Measurements from ENCODE around the gene SMC3.
"Not testable (repeated sequence)": the region's sequence is repeated elsewhere in the genome, so short reads cannot be mapped to it uniquely, and the experiment has no call there.

SMC3 gene

DNA sequence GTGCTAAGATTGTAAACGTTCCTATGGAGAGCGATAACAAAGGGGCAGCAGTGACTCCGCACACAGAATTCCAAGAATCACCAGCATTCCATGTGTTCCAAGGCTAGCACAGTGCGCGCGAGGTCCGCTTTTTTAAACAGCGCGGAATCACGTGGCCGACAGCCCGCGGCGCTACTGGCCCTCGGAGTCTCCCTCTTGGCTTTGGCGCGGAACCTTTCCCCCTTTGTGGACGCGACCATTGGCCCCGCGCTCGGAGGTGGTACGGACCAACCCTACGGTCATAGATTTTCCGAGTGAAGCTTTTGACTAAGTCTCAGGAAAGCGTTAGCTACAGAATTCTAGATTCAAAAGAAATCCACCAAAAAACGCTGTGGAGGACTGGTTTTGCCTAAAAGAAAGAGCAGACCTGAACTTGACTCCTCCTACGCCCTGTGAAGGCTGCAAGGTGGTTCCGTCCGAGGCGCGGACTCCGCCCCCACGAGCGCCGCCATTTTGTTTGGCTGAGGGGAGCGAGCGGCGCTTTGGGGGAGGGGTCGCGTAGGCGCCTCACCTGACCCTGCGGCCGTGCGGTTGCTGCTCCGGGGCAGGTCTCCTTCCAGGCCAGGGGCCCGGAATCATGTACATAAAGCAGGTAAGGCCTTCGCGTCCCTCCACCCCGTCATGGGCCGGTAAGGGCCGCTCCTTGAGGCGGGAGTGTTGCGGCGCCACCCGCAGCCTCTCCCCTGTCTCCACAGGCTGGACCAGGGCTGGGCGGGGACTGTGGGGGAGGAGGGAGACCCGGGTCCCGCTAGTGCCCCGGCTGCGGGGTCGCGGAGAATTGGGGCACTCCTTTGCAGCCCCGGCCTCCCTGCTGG lies at the start of gene SMC3:
SMC3 (plus strand) TSS at position 495 of the 854 bp plus-strand sequence; CDS start at position 617, 122 bp downstream.
- DNase-seq, result peak; percentile 88 to 97 (median 94)
- intact Hi-C loops (cut with DNase I), result loop anchor here (10.0 kb wide), 1 partner anchor 683 kb away; no protein-coding TSS in a partner anchor

DNA sequence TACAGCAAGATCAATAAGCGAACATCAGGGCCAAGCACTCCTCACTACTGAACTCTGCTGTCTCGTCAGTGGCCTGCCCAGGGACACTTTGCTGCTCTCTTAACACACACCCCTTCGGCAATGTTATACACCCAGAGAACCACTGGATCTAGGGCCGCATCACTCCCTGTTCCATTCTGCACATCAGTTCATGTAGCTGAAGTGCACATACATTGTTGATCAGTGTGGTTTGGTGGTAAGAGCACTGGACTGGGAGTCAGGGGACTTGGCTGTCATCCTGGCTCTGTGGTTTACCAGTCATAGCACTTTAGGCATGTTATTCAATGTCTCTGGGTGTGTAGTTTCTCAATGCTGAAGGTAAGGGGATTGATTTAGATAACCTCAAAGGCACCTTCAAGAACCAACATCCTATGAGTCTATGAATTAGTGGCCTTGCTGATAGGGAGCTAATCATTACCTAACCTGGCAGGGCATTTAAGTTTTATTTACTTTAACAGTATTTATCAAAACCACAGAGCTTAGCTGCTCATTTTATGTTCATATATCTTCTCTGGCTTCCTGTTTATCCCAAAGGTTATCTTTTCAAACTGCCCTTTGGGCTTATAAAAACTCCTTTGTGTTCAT lies 45.0 kb upstream of the SMC3 start:
- intact Hi-C loops (cut with DNase I), result no loop called here
- DNase-seq, result no peak

DNA sequence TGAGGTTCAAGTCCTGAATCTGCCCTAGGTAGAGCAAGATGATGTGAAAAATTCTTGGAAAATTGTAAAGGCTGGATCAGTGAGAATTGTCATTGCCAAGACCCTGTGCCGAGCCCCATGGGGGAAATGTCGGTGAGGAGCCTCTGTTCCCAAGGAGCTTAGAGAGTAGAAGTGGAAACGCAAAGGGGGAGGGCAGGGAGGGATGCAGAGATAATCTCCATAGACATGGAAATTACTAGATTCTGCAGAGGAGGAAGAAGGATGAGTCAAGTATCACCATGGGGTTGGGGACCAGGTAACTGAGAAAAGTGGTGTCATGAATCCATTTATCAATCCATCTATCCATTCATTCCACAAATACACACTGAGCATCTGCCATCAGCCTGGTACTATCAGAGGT lies 43.8 kb upstream of the SMC3 start:
- intact Hi-C loops (cut with DNase I), result no loop called here
- DNase-seq, result no peak

DNA sequence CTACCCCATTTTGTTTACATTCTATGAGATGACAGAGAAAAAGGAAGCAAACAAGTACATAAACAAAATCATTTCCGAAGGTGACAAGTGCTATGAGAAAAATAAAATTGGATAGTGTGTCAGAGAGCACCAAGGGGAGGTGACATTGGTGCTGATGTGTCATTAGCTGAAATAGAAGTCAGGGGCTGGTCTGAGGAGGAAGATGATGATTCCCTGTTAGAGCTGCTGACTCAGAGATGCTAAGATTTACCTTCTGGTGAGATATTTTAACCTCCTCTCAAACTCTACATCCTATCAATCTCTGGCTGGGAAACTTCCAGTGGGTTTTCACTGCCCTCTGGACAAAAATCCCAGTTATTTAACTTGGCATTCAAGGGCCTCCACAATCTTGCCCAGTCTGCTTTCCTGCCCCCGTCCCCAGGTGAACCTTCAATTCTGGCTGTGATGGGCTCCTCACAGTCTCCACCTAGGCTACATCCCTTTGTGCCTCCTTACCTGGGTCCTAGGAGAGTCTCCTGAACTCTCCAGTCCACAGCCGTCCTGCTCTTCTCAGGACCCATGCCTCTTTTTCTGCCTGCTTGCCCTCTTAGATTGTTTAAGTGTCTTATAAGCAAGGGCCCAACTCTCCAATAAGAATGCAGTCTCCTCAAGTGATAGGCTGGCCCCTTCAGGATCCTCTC lies 43.2 kb upstream of the SMC3 start:
- no peak for DNase-seq
- intact Hi-C loops (cut with DNase I), result no loop called here

DNA sequence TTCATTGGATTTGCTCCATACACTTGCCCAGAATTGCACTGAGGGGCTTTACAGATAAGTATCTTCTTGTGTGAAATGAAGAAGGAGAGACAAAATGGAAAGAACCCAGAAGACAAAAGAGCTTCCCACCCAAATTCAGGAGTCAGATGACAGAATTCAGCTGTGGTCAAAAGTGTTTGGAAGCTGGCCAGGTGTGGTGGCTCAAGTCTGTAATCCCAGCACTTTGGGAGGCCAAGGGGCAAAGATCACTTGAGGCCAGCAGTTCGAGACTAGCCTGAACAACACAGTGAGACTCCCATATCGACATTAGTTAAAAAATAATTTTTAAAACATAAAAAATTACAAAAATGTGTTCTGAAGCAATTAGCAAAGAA lies 42.6 kb upstream of the SMC3 start:
- intact Hi-C loops (cut with DNase I), result no loop called here

DNA sequence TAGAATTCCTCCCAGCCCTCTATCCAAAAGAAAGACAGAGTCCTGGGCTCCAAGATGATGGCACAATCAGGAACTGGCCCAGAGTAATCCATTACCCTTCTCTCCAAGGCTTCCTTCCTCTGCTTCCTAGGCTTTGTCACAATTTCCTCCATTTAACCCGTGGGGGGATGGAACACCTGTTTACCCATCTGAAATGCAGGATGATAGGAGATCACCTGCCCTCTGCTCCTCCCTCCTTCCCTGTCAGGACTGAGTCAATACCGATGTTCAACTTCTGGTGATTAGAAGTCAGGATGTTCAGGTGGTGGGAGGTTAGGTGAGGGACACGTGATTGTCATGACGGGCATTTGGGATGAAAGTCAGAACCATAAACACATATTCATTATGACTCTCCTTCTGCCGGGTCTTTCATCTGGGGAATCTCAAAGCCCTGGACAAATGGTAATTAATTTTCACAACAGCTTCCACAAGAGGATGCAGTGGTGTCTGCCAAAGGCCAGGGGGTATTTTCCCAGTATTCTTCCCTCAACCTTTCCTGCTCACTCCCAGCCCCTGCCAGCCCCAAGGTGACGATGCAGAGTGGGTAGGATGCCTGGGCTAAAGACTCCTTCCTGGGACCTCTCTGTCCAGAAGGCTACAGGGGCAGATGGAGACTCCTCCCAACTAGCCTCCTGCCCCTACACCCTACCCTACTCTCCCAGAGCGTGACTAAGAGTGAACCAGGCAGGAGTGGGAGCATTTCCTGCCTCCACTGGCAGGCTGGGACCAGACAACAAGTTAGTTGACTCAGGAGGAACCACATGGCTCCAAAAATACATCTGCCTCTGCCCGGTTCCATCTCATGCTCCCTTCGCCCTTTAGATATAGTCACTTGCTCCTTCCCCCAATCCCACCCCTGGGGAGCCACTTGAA lies 41.9 kb upstream of the SMC3 start:
- peak in 1 of 42 donors; percentile 22 for DNase-seq
- intact Hi-C loops (cut with DNase I), result no loop called here

More for the DNA sequence above, 42.6 kb upstream of the SMC3 start:
- DNase-seq, result no peak

GRCh38 chr10:110527731-110528171 lies 39.7 kb upstream of the SMC3 start:
- DNase-seq, result no peak
- intact Hi-C loops (cut with DNase I), result no loop called here

DNA sequence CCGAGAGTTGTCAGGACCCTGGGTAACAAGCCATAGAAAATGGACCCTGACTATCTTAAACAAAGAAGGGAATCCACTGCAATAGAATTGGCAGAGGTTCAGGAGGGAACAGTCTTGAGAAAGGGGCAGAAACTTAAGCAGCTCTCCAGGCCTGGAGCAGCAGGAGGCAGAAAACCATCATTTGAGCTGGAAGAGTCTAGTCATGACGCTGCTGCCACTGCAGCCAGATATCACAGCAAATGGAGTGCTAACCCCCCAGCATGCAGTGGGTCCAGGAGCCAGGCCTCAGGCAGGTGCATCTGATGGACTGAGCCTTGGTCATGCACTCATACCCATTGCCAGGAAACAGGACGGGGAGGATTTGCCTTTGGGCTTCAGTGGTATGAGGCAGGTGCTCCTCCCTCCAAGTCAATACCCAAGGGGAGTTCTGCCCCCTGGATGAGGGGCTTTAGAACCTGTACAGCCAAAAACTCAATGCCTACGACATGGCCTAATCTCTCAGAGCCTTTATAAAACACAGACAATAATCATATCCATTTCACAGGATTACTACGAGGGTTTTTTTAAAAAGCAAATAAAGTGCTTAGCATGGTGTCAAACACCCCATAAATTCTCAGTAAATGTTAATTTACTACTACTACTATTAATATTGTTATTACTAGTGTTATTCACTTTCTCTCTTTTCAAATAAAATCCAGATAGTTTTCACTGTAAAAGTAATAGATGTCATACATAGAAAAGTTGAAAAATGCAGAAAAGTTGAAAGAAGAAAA lies 39.1 kb upstream of the SMC3 start:
- intact Hi-C loops (cut with DNase I), result no loop called here
- DNase-seq, result no peak

- DNase-seq; intact Hi-C loops (cut with DNase I): not testable (repeated sequence)
These were observed 38.4 kb upstream of the SMC3 start for GRCh38 chr10:110528997-110529524.

DNA sequence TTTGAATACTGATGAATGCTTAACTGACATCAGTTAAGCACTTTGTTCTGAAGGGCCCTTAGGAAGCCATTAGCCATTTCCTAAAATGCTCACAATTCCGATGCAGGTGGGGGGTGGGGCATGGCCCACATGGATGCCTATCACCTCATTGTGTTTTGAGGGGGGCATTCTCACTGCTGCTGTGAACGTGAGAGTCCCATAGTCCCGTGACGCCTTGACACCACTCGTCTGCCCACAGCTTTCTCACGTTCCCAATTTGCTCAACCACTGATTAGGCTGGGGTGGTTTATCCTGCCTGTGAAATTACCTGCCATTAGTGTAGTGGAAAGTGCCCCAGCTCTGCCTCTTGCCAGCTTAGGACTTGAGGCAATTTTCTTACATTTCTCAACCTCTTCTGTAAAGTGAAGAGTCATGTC lies 37.9 kb upstream of the SMC3 start:
- intact Hi-C loops (cut with DNase I), result no loop called here
- no peak for DNase-seq

- intact Hi-C loops (cut with DNase I), result no loop called here
- peak in 31 of 42 donors; percentile 11 to 73 (median 43) for DNase-seq
These were observed 37.2 kb upstream of the SMC3 start for GRCh38 chr10:110530131-110530831.

GRCh38 chr10:110531687-110532086 lies 35.8 kb upstream of the SMC3 start:
- no peak for DNase-seq
- intact Hi-C loops (cut with DNase I), result no loop called here

- DNase-seq; intact Hi-C loops (cut with DNase I): not testable (repeated sequence)
These were observed 34.9 kb upstream of the SMC3 start for GRCh38 chr10:110532628-110533027.

DNA sequence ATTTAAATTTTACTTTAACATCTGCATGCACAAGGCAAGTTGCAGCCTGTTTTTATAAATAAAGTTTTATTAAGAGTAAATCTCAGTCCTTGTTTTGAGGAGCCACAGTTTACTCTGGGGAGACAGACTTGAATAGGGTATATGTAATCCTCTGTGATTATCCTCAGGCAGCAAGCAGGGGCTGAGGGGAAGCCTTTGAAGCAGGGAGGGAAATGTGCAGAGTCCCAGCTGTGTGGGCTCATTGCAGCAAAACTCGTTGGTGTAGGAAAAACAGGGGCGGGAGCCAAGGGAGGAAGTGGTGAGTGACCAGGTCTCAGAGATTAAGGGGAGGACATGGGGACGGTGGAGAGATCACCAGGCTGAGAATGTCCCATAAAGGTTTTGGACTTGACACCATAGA lies 34.3 kb upstream of the SMC3 start:
- no peak for DNase-seq
- intact Hi-C loops (cut with DNase I), result no loop called here

DNA sequence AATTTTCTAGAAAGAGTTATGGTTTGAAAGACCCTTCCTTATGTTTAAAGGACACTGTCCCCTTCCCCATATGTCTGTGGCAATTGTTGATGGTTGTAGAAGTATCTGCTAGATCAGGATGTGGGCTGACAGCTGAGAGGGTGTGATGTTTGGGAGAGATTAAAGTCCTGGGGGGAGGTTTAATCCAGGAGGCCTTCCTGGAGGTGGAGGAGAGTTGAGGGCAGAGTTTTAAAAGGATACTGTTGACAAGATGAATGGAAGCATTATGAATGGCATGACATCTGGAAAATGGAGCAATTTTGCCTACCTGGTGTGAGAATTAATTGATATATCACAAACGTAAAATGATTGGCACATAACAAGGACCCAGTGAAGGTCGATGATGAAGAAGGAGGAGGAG lies 32.9 kb upstream of the SMC3 start:
- intact Hi-C loops (cut with DNase I), result no loop called here
- no peak for DNase-seq

DNA sequence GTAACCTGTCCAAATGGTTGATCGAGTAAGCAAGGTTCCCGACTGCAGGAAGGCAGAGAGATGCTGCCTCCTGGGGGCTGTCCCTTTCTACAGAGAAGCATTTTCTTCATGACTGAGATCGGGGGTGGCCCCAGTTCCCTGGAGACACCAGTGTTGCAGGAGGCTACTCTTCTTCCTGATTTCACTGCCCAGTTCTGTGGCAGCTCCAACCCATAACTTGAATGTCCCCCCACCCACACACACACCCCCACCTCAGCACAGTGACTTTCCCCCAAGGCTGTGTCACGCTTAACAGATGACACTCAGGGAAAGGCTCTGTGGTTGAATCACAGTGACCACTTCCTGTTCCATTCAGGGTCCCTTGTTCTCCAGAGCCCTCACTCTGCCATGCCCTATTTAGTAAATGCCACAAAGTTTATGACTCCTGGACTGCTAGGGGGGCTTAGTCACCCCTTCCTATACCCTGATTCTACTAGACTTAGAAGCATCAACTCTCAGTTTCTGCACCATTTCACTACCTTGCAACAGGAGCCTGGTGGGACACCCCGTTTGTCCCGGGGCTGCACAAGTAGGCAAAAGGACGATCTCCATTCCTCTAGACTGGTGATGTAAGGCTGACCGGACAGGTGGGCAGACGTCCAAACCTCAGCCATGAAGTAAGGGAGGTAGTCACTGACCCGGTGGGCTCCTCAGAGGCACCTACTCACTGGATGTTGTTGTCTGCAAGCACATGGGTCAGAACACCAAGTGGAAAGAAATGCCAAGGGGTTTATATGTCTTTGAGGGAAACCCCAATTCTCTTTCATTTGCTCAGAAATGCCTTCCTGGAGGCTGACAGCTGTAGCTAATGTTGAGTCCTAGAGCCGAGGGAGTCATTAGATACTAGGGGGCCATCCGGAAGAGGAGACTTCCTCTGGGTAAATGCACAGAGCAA lies 31.3 kb upstream of the SMC3 start:
- intact Hi-C loops (cut with DNase I), result no loop called here
- DNase-seq, result peak in 3 of 42 donors; percentile 17 to 42 (median 37)
